NCI-H1436 (cell line): ENCODE data around the gene EZH1.
A peak's percentile ranks its signal among the peaks of the same experiment; 100 is the strongest.
"Not testable (repeated sequence)": the region's sequence is repeated elsewhere in the genome, so short reads cannot be mapped to it uniquely, and the experiment has no call there.

Experiments
- DNase-seq: peaks from one replicate; lab custom pipeline; 2025; lab: John Stamatoyannopoulos, UW

EZH1 gene

GRCh38 chr17:42667088-42667951, 77.5 kb downstream of the EZH1 start:
- no peak for DNase-seq

- not testable (repeated sequence) for DNase-seq
Observed at GRCh38 chr17:42666126-42666525, 78.7 kb downstream of the EZH1 start.

- DNase-seq = no peak
Observed at GRCh38 chr17:42665581-42666001, 79.2 kb downstream of the EZH1 start.

GRCh38 chr17:42660692-42661345, 84.0 kb downstream of the EZH1 start:
- DNase-seq = no peak

- DNase-seq = not testable (repeated sequence)
Observed at GRCh38 chr17:42659932-42660274, 84.9 kb downstream of the EZH1 start.

GRCh38 chr17:42659079-42659931, 85.5 kb downstream of the EZH1 start, which contains the start of gene TUBG2:
TUBG2 (plus strand) TSS chr17:42659284; CDS start chr17:42659504, 220 bp downstream.
- peak; percentile 95 for DNase-seq

GRCh38 chr17:42657824-42658588, 86.8 kb downstream of the EZH1 start:
- DNase-seq = no peak

GRCh38 chr17:42655528-42655927, 89.3 kb downstream of the EZH1 start:
- no peak for DNase-seq

GRCh38 chr17:42653179-42654124, 91.4 kb downstream of the EZH1 start:
- no peak for DNase-seq

- DNase-seq = no peak
Observed at GRCh38 chr17:42651392-42651791, 93.4 kb downstream of the EZH1 start.
